Occipital lobe (tissue), 2 donors: ENCODE data around the gene SUN1. TPM values are rescaled to one million over a fixed set of nuclear protein-coding genes. Genes with fewer than 3 reads are reported as not detected.
"Not testable (repeated sequence)": the region's sequence is repeated elsewhere in the genome, so short reads cannot be mapped to it uniquely, and the experiment has no call there.

ENCODE experiments used
- DNase-seq: peaks from one replicate; lab custom pipeline; 2025; lab: John Stamatoyannopoulos, UW
- total RNA-seq: library from RNA; depleted of rRNA; stranded (reverse); fragments of >200 nt; gene quantifications from one replicate; pipeline ENCODE4 v1.2.3, GENCODE V29; 2014

Gene SUN1
- total RNA-seq = 154 TPM

DNA sequence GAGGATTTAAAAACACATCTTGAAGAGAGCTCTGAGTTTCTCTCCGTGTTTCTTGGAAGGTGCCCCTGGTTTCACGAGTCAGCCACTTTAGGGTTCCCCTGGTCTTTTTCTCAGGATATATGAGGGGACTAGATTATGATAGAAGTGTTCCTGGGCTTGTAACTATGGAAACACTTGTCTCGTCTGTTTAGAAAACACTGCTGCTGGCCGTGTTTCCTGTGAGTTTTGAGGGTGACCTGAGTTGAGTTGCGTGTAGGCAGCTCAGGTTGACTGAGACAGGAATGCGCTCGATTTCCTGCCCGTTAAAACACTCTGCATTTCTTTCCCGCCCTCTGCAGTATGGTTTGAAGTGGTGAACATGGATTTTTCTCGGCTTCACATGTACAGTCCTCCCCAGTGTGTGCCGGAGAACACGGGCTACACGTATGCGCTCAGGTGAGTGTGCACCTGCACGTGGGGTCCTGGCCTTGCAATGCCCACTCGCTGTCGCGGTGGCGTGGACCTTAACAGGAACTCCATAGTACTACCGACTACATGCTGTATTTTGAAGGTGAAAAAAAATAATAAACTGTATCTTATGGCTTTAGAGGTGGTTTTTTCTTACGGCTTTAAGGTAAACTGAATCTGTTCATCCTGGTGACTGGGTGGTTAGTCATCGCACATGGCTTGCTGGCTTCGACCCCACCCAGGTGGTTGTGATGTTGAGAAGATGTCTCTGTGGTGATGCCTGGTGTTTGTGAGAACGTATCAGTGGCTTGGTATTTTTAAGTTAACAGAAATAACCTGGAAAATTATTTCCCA lies at the start of gene SUN1:
Gene SUN1 (plus strand): TSS at position 310 of the 801 bp plus-strand sequence. CDS start 49 bp downstream, at position 359.
- no peak for DNase-seq

DNA sequence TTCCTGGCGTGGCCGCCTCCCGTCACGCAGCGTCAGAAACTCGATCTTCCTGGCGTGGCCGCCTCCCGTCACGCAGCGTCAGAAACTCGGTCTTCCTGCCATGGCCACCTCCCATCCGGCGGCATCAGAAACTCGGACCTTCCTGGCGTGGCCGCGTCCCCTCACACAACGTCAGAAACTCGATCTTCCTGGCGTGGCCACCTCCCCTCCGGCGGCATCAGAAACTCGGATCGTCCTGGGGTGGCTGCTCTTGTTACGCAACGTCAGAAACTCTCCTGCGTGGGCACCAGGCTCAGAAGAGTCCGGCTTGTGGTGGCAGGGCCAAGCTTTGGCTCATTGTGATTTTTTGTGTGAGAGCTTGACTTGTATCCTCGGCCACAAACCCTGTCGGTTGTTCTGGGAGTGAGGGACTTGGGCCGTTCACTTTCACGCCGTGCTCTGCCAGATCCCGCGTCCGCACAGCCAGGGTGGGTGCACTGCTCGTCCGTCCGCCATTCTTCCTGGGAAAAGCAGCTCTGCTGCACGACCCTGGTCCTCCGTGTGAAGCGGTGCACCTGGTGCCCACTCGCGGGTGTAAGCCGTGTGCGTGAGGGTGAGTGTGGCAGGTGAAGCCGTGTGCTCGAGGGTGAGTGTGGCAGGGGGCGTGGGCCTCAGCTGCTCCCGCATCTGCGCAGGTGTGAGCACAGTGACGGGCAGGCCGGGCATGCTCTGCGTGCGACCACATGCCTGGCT lies 49.4 kb upstream of the SUN1 start:
- no peak for DNase-seq

DNA sequence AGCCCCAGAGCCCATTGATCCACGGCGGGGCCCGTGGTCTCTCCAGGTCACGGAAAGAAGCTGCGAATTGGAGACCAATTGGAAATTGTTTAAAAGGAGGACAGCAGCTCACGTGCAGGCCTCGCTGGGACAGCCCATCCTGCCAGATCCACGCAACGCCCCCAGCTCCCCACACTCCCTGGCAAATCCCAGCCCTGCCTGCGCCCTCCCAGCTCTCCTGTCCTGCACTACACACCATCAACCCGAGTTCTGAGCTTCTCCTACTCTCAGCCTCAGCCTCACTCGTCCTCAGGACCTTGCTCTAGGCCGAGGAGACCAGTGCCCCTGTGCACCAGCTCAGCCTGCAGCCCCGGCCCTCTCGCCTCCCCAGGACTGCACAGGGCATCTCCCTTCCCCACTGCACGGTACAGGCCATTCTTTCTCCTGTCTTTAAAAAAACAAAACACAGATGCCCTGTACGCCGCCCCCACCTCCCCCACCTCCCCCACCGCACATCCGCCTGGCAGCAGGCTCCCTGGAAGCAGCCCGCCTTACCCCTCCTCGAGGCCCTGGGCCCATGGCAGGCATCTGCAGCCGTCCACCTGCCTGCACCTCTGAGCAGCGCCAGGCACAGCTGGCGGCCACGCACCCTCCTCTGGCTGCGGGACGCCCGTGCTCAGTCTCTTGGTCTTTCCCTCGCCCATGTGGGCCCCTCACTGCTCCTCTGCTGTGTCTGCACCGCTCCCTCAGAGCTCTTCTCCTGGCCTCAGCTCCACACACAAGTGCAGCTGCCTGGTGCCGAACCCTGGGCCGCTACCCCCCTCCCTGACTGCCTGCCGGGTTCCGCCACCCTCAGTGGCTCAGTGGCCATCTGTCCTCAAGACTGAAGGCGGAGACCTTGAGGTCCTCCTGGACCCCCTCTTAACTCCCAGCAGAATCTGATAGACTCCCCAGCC lies 48.5 kb upstream of the SUN1 start:
- no peak for DNase-seq

DNA sequence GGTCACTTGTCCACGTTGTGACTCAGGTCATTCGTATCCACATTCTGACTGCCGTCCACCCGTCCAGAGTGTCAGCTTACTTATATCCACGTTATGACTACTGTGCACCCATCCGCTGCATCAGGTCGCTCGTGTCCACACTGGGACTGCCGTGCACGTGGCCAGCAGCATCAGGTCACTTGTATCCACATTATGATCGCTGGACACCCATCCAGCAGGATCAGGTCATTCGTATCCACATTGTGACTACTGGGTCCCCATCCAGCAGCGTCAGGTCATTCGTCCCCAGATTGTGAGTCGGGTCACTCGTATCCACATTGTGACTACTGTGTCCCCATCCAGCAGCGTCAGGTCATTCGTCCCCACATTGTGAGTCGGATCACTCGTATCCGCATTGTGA lies 47.3 kb upstream of the SUN1 start:
- DNase-seq = no peak

- DNase-seq = no peak
These were observed 46.9 kb upstream of the SUN1 start for GRCh38 chr7:785416-785815.

GRCh38 chr7:786472-787255 lies 45.6 kb upstream of the SUN1 start:
- DNase-seq = no peak

GRCh38 chr7:787332-788240 lies 44.7 kb upstream of the SUN1 start:
- DNase-seq = no peak

GRCh38 chr7:791519-791918 lies 40.8 kb upstream of the SUN1 start:
- DNase-seq = no peak

GRCh38 chr7:794207-794606 lies 38.1 kb upstream of the SUN1 start:
- DNase-seq = no peak

GRCh38 chr7:794671-795329 lies 37.5 kb upstream of the SUN1 start:
- DNase-seq = no peak

DNA sequence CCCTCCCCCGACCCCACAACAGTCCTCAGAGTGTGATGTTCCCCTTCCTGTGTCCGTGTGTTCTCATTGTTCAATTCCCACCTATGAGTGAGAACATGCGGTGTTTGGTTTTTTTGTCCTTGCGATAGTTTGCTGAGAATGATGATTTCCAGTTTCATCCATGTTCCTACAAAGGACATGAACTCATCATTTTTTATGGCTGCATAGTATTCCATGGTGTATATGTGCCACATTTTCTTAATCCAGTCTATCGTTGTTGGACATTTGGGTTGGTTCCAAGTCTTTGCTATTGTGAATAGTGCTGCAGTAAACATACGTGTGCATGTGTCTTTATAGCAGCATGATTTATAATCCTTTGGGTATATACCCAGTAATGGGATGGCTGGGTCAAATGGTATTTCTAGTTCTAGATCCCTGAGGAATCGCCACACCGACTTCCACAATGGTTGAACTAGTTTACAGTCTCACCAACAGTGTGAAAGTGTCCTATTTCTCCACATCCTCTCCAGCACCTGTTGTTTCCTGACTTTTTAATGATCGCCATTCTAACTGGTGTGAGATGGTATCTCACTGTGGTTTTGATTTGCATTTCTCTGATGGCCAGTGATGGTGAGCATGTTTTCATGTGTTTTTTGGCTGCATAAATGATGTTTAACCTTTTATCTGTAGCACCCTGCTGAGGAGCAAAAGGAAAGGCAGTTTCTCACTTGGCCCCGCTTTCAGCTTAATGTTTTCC lies 35.7 kb upstream of the SUN1 start:
- not testable (repeated sequence) for DNase-seq

GRCh38 chr7:798921-799470 lies 33.3 kb upstream of the SUN1 start:
- no peak for DNase-seq

DNA sequence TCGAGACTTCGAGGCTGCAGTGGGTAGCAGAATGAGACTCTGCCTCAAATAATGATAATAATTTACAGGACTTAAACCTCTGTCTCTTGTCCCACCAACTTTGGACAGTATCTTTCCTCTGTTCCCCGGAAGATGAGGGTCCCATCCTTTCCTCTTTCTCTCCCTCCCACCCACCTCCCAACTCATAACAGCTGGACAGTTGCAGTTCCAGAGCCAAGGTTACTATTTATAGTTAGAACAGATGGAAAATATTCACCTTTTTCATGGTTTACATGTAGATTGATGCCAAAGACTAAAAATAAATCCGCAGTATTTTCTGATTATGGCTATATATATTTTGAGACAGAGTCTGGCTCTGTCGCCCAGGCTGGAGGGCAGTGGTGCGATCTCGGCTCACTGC lies 31.6 kb upstream of the SUN1 start:
- no peak for DNase-seq

DNA sequence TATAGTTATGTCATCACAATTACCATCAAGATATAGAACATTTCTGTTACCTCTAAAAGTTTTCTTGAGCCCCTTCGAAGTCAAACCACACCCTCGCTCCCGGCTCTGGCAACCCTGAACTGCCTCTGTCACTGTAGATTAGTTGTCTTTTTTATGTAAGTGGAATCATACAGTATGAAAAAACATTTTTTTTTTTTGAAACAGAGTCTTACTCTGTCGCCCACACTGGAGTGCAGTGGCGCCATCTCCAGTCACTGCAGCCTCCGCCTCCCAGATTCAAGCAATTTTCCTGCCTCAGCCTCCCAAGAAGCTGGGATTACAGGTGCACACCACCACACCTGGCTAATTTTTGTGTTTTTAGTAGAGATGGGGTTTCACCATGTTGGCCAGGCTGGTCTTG lies 30.9 kb upstream of the SUN1 start:
- DNase-seq = not testable (repeated sequence)

- no peak for DNase-seq
These were observed 30.3 kb upstream of the SUN1 start for GRCh38 chr7:801940-802381.

DNA sequence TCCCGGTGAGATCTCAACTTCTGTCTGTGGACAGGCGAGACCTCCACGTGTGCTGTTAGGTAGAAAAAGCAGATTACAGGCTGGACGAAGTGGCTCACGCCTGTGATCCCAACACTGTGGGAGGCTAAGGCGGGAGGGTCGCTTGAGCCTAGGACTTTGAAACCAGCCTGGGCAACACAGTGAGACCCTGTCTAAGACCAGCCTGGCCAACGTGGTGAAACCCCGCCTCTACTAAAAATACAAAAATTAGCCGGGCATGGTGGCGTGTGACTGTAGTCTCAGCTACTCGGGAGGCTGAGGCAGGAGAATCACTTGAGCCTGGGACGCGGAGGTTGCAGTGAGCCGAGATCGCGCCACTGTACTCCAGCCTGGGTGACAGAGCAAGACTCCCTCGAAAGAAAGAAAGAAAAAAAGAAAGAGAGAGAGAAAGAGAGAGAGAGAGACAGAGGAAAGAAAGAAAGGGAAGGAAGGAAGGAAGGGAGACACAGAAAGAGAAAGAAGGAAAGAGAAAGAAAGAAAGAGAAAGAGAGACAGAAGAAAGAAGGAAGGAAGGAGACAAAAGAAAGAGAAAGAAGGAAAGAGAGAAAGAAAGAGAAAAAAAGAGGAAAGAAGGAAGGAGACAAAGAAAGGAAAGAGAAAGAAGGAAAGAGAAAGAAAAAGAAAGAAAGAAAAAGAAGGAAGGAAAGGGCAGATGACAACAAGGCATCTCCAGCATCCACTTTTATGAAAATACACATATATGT lies 29.6 kb upstream of the SUN1 start:
- DNase-seq = no peak

DNA sequence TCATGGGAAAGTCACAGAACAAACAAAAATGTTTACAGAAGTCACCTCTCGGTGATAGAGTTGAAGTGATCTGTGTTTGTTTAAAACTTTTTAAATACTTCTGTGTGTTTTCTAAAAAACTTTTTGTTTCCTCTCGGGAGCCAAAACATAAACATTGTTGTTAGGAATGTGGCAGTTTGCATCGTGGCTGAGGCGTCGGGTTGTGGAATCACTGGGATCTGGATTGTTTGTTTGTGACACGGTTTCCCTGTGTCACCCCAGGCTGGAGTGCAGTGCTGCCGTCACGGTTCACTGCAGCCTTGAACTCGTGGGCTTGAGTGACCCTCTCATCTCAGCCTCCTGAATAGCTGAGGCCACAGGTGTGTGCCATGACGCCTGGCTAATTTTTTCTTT lies 29.0 kb upstream of the SUN1 start:
- DNase-seq = no peak

DNA sequence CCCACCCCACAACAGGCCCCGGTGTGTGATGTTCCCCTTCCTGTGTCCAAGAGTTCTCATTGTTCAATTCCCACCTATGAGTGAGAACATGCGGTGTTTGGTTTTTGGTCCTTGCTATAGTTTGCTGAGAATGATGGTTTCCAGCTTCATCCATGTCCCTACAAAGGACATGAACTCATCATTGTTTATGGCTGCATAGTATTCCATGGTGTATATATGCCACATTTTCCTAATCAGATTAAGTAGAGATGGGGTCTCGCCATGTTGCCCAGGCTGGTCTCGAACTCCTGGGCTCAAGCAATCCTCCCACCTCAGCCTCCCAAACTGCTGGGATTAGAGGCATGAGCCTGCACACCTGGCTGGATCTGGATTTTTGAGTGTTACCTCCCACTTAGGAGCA lies 28.5 kb upstream of the SUN1 start:
- not testable (repeated sequence) for DNase-seq
